Myocyte (in vitro differentiated cells): ENCODE results near the gene TMEM41A. TPM values are rescaled to one million over a fixed set of nuclear protein-coding genes. Genes with fewer than 3 reads are reported as not detected.
"Not testable (repeated sequence)": the region's sequence is repeated elsewhere in the genome, so short reads cannot be mapped to it uniquely, and the experiment has no call there.

Source experiments
- DNase-seq: peaks from one replicate; pipeline ENCODE4 v3.0.0-alpha.2; 2012; ENCODE audit warnings: low read depth
- total RNA-seq: library from RNA; depleted of rRNA; stranded (reverse); fragments of >200 nt; gene quantifications from 2 replicates; pipeline ENCODE4 v1.2.3, GENCODE V29; 2014

The TMEM41A gene
- total RNA-seq, 1 donor from 2014 or later: 22.5 TPM

DNA sequence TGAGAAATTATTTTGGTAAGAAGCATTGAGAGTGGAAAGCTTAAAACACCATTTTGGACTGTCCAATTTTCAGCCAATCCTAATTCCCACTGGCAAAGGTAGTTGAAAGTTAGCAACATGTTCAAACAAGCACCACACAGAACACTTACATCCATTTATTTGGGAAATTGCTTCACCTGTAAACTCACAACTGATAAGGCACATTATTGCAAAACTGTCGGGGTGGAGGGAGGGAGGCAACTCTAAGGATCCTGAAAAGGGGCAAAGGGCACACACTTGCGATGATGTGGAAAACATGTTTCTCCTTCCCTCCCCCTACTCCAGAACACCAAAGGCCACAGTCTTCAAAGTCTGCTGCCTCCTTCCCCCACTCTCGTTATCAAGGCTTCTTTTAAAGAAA lies 9.4 kb downstream of the TMEM41A start:
- no peak for DNase-seq

DNA sequence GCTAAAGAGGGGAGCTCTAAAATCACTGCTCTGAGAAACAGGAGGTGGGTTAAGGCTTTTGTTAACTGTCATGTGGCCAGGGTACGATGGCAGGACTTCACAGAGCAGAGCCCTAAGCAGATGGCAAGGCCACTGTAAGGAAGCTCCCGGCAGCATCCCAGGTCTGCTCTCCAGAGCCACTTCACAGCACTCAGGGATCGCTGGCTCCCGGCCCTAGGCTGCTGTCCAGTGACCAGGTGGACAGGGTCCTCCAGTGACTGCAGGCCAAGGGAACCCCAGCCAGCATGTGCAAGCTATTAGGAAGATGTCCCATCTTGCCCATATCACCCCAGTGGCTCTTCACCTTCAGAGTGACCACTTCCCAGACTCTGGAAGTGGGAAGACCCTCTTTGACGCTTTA lies 10.4 kb downstream of the TMEM41A start:
- DNase-seq: no peak

DNA sequence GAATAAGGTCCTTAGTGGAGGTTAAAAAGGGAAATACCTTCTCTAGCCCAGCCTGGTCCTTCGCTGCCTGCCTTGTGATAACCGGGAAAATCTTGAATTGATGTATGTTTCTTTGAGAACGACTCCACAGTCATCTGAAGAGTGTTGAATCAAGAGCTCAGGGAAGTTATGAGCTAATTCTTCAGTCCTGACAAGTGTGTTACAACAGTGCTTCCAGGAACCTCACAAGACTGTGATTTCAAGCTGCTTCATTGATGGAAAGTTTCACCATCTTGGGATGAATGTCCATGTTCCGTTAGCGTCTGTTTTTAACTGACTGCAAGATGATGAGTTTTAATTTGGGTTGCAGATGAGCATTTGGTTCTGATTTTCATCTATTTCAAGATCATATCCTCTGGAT lies 12.4 kb downstream of the TMEM41A start:
- DNase-seq: no peak

DNA sequence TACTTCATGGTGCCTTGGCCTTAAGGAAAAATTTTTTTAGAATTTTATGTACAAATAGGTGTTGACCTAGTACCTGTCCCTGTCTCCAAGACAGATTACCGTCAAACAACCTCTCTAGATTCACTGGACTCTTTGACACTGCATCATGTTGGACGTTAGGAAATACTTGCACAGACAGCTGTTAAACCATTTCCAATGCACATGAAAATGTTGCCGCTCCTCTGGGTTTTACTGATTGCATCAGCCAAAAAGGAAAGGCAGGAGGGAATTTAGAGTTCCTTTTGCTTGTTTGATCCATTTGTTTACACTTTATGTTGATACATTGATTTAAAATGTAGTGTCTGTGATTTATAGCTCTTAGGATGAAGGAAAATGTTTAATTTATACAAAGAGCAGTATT lies 14.5 kb downstream of the TMEM41A start:
- no peak for DNase-seq

DNA sequence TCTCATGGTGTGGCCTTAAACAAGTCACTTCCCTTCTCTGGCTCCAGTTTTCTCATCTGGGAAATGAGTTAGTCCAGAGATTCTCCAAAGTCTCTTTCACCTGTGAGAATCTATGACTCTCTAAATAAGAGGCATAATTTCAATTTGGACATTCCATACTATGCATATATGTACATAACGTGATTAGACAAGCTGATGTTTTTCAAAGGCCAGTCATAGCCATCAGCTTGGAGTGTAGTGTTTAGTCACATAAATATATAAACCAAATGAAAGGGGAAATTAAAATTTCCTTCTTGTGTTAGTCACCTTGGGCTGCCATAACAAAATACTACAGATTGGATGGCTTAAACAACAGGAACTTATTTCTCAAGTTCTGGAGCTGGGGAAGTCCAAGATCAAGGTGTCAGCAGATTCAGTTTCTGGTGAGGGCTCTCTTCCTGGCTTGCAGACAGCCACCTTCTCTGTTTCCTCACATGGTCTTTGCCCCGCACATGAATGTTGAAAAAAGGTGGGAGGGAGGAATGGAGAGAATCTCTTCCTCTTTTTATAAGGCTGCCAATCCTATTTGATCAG lies 19.4 kb downstream of the TMEM41A start:
- DNase-seq: no peak

DNA sequence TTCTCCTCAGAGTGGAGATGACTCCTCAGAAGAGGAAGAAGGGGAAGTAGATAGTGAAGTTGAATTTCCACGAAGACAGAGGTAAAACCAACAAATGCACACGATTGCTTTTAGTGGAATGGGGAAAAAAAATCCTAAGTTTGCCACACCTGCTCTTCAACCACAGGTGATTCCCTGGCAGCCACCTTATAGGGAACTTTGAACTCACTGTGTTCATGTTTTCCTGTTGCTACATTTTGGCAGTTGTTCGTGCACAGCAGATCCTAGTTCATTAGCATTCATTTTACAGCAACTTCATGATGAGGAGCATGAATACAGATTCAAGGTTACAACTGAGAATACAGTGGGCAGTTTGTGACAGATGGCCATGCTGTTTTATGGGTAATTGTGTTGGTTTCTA lies 21.5 kb downstream of the TMEM41A start:
- DNase-seq: no peak

DNA sequence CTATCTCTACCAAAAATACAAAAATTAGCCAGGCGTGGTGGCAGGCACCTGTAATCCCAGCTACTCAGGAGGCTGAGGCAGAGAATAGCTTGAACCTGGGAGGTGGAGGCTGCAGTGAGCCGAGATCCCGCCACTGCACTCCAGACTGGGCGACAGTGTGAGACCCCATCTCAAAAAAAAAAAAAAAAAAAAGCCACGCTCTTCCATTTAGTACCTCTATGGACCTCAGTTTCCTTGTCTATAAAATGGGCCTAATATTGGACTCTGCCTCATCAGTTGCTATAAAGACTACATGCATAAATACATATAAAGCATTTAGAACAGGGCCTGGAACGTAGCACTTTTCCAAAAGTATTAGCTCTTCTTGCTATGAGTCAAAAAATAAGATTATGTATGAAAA lies 23.9 kb downstream of the TMEM41A start:
- not testable (repeated sequence) for DNase-seq

DNA sequence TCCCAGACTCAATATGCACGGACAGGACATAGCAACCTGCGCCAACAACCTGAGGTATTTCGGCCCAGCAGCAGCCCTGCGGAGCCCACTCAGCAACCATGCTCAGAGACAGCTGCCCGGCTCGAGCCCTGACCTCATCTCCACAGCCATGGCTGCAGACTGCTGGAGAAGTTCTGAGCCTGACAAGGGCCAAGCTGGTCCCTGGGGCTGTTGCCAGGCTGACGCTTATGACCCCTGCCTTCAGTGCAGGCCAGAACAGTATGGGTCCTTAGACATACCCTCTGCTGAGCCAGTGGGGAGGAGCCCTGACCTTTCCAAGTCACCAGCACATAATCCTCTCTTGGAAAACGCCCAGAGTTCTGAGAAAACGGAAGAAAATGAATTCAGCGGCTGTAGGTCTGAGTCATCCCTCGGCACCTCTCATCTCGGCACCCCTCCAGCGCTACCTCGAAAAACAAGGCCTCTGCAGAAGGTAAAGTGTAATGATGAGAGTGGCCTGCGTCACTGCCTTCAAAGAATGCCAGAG lies 25.5 kb downstream of the TMEM41A start:
- no peak for DNase-seq

DNA sequence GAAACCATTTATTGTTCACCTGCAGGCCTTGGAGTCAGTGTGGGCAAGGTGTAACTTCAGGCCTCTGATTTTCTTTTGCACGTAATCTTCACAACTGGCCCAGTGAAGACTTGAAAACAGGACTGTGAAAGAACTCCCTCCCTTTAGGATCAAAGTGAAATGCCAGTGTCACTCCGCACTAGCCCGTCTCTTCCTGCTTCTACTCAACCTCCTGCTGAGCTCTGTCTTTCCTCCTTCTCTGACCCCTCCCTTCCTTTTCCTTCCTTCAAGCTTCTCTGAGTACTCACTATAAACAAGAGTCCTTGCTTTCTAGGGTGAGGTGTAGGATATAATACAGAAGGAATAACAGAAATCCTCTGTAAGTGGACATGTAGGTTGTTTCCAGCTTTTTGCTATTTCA lies 28.5 kb downstream of the TMEM41A start:
- no peak for DNase-seq

DNA sequence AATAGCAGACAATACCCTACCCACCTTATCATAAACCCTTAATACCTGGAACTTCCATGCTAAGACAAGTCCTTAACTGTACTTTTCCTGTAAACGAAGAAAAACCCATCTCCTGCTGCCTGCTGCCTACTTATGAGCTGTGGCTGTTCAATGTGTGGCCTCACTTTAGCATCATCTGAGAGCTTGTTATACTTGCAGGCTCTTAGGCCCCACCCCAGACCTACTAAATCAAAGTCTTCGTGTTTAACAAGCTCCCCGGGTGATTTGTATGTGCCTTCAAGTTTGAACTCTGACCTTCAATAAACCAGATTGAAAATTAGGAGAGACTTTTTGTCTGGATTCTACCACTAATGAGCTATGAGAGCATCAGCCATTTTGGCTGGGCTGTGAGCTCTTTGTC lies 29.3 kb downstream of the TMEM41A start:
- no peak for DNase-seq

DNA sequence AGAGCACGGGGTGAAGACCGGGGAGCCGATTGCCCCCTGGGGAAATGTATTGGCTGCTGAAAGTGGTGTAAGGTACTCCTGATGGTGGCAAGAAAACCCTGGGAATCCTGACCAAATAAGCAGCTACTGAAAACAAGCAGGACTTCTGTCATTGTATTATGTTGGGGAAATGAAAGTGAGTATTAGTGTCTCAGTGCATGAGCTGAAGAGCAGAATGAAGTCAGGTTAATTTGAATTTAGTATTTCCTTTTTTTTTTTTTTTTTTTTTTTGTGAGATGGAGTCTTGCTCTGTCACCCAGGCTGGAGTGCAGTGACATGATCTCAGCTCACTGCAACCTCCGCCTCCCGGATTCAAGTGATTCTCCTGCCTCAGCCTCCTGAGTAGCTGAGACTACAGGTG lies 32.7 kb downstream of the TMEM41A start:
- DNase-seq: not testable (repeated sequence)

DNA sequence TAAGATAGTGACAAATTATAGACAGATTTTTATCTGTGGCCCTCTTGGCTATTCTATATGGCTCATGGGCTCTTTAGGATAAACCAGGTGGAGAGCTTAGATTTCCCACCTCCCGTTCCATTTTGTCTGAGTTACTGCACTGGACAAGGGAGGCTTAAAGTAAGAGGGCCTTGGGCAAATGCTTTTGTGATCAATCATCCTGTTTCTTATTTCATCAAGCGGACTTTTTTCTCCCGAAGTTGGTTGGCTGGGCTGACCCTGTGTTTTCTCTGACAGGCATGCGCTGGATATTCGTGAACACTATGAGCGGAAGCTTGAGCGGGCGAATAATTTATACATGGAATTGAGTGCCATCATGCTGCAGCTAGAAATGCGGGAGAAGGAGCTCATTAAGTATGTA lies 33.4 kb downstream of the TMEM41A start:
- DNase-seq: no peak

DNA sequence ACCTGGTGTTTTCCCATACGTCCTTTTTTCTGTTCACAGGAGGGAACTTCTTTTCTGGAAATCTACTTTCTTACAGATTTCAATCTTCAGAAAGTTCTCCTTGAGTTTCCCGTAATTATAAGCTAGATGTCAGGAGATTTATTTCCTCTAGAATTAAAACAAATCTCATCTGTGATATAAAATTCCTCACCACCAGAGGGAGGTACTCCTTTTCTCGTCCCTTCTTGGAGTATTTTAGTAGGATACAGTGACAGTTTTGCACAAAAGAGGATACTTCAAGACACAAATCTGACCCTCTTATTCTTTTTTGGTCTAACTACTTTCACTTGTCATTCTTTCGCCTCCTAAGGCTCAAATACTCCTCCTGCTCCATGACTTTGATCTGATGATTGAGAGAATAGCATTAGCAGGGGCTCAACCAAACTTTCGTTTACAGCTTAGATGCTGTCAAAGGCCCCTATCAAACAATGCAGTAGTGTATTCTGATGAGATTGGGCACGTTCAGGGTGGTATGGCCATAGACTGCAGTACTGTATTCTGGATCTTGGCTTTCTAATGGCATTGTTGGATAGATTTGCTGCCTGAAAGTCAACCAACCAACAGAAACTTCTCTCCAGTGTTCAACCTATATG lies 38.0 kb downstream of the TMEM41A start:
- DNase-seq: peak; percentile 24

DNA sequence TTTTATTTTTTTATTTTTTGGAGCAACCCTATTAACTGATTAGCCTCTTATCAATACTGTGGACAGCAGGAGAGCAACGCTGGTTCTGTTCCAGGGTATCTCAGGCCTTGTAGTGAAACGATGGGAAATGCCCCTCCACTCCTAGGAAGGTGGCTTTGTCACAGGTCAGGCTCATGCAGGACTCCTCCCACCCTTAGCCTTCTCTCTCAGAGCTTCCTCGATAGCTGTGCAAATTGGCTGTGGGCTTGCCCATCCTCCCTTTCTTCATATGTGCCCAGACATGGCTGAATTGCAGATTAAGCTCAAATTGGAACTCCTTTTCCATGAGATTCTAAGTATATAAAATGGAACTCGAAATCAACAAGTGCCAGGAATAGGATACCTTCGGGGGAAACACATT lies 38.5 kb downstream of the TMEM41A start:
- DNase-seq: no peak

DNA sequence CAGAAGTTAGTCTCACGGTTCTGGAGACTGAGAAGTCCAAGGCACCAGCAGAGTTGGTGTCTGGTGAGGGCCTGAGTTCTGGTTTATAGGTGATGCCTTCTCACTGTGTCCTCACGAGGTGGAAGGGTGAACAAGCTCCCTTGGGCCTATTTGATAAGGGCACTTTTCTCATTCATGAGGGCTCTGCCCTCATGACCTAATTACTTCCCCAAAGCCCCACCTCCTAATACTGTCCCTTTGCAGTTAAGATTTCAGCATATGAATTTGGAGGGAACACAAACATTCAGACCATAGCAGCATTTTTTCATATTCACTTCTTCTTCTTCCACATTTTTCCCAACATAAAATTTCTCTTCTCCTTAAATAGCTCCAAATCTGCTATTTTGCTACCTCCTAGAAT lies 41.5 kb downstream of the TMEM41A start:
- no peak for DNase-seq

DNA sequence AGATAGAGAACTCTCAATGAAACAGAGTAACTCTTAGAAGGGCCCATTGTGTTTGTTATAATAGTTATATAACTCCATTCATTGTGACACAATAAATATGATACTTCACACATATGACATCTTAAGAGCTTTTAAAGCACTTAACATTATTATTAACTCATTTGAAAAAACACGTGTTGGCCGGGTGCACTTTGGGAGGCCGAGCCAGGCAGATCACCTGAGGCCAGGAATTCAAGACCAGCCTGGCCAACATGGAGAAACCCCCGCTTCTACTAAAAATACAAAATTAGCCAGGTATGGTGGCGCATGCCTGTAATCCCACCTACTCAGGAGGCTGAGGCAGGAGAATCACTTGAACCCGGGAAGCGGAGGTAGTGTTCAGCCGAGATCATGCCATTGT lies 47.4 kb downstream of the TMEM41A start:
- DNase-seq: not testable (repeated sequence)

DNA sequence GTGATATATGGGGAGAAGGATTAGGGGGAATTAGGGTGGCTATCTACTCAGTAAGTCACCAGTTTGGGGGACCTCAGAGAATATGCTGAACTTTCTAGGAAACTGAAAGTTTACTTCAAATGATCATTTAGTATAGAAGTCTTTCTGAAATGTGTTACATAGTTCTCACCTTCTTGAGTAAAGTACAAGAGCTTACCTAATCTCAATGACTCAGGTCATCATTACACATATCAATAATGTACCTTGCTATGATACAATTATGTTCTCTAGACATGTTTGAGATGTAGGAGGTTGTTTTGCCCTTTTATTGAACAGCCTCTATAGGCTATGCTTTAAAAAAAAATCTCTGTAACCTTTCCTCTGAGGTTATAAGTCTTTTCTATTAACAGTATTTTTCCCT lies 50.7 kb downstream of the TMEM41A start:
- no peak for DNase-seq

DNA sequence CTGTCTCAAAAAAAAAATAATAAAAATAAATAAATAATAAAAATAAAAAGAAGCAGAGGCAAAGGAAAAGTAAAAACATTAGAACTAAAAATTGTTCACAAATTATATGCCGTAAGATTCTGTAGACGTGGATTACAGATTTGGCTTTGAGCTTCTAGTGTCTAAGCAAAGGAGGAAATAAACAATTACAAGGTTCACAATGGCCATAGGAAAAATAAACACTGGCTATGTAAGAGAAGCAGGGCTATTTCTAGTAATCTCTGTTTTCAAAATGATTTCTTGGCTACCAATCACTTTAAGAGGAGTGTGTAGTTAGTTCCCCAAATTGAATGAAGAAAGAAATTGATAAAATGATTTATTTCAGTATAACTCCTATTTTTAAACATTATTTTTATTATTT lies 54.5 kb downstream of the TMEM41A start:
- DNase-seq: no peak

DNA sequence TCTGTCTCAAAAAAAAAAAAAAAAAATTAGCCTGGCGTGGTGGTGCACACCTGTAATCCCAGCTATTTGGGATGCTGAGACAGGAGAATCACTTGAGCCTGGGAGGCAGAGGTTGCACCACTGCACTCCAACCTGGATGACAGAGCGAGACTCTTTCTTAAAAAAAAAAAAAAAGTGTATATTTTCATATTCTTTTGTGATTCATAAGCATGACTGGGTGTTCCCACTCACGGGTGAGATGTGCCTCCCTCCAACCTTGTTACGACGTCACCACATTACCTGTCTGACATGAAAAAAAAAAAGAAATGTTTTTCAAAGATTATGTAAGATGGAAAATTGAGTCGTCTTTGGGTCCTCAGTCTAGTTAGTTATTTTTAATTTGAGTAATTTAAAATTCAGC lies 56.8 kb downstream of the TMEM41A start:
- no peak for DNase-seq

DNA sequence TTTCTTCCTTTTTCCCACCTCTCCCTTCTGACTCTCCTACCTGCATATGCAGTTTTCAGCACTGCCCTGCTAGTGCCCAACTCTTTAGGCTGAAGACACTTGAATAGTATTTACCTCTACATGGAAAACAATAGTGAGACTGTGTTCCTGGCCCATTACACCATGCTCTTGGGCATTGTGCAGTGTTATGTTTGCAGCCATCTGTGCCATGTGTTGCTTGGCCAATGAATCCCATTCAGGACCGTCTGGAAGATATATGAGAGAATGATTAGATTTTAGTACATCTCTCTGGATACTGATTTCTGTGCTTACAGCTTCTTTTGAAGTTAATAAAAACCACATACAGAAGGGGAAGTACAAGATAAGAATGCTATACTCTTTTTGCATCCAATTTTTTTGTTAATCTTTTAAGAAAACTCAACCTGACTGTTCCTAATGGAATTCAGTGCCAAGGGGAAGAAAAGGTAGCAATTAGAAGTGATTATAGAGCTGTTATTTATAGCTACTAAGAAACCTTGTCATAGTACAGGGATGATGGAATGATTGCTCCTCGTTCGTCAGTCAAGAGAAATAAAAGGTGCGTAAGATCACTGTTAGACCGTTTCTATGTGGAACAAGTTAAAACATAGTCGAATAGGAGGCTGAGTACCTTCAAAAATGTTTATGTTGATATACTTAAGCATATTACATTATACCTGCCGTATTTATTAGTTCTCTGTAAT lies 58.9 kb downstream of the TMEM41A start:
- DNase-seq: no peak
